Spinal cord (tissue), 10 donors: Measurements from ENCODE around the gene EFHD2. TPM values are rescaled to one million over a fixed set of nuclear protein-coding genes. Genes with fewer than 3 reads are reported as not detected.
"Not testable (repeated sequence)": the region's sequence is repeated elsewhere in the genome, so short reads cannot be mapped to it uniquely, and the experiment has no call there.

Experiments used
- DNase-seq, 6 donors: peaks; one replicate each; pipeline versions ENCODE4 v3.0.0 to v3.0.0-alpha.2; 2013 to 2015; ENCODE audit warnings: low spot score in 6 of 6, low read depth in 4 of 6
- H3K27ac ChIP-seq: one replicate; pipeline ENCODE4 v1.5.1; 2013; ENCODE audit warnings: low read depth, low read length, control low read depth
- H3K27me3 ChIP-seq: one replicate; pipeline ENCODE4 v1.6.1; 2013; ENCODE audit warnings: low read length; ENCODE audit not compliant: control insufficient read depth, insufficient read depth
- H3K36me3 ChIP-seq: one replicate; pipeline ENCODE4 v1.6.1; 2013; ENCODE audit warnings: low read length; ENCODE audit not compliant: control insufficient read depth, insufficient read depth
- H3K4me1 ChIP-seq: one replicate; pipeline ENCODE4 v1.6.1; 2013; ENCODE audit warnings: low read length; ENCODE audit not compliant: control insufficient read depth, insufficient read depth
- H3K4me3 ChIP-seq: one replicate; pipeline ENCODE4 v1.5.1; 2013; ENCODE audit warnings: low read depth, low read length, control low read depth
- H3K9me3 ChIP-seq: one replicate; pipeline ENCODE4 v1.6.1; 2013; ENCODE audit warnings: low read length; ENCODE audit not compliant: control insufficient read depth, insufficient read depth
- WGBS: methylation state at CpG from one replicate; pipeline ENCODE4 v1.1.5; 2013; ENCODE audit warnings: missing lambda C conversion rate; ENCODE audit not compliant: insufficient coverage; 5-methylcytosine and 5-hydroxymethylcytosine counted together
- polyA plus RNA-seq, 2 donors: library from polyadenylated mRNA; unstranded; fragments of 120-200 nt; gene quantifications; one replicate each; pipeline ENCODE4 v1.2.1, GENCODE V29; 2013; ENCODE audit not compliant: insufficient read length in 2 of 2
- total RNA-seq, 2 donors: library from RNA; depleted of rRNA in 1 of 2; stranded (reverse); fragments of 120-200 nt in 1 of 2; fragments of >200 nt in 1 of 2; gene quantifications; one replicate each; pipeline versions ENCODE4 v1.2.3 to v1.2.4, GENCODE V29; 2013 to 2014
- donor health status: healthy.

EFHD2 gene
- total and polyA plus RNA-seq, 4 donors, result 10.8 to 45.8 (median 28.8) TPM

DNA sequence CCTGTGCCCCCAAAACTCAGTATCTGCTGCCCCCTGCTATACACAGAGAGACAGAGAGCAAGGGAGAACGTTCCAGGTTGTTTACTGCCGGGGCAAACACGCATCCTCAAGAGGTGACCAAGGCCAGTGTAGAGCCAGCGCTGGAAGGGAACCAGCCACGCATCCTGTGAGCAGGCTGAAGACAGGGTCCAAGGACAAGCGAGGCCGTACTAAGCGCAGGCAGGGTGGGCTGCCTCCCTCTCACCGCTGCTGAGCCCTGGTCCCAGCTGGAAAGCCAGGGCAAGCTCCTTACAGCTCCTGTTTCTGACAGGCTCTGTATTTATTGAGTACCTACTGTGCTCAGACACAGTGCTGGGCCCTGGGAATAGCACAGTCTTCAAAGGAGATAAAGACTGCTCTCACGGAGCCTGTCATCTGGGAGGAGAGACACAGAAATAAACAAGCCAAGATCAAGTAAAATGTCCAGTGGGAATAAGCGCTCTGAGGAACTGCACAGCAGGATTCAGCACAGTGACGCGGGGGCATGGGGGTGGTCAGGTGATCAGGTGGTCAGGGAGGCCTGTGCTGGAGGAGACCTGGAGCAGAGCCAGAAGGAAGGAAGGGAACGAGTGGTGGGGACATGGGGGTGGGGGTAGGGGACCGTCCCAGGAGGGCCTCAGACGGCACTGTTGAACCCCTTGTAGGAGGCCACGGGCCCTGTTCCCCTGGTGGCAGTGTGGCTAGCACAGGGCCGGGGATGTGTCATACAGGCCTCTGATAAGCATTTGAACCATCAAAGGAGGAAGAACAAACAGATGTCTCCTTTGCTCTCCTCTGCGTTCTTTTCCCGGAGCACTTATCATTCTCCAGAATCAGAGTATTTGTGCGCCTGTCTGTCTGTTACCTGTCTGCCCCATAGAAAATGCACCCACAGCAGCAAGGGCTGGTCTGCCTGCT, 37.8 kb upstream of the EFHD2 start:
- Histone ChIP-seq H3K9me3 (no peaks in the 10 kb centered on the region), H3K36me3 (no peaks in the 10 kb centered on the region), H3K4me1 (peaks cover 25% of the 10 kb centered on the region), H3K4me3 (no peak overlapping the region), H3K27me3 (no peaks in the 10 kb centered on the region), H3K27ac (peak overlapping the region; percentile 41)
- DNase-seq, result no peak
- WGBS, result 70% methylated on average over 19 of the region's 21 CpGs

GRCh38 chr1:15378729-15379128, 31.0 kb upstream of the EFHD2 start:
- Histone ChIP-seq H3K9me3 (no peaks in the 10 kb centered on the region), H3K4me1 (peaks cover 23% of the 10 kb centered on the region), H3K4me3 (no peak overlapping the region), H3K27ac (no peak overlapping the region), H3K27me3 (no peaks in the 10 kb centered on the region), H3K36me3 (peaks cover 3% of the 10 kb centered on the region)
- no peak for DNase-seq
- 67% methylated on average over 5 of the region's 8 CpGs for WGBS

DNA sequence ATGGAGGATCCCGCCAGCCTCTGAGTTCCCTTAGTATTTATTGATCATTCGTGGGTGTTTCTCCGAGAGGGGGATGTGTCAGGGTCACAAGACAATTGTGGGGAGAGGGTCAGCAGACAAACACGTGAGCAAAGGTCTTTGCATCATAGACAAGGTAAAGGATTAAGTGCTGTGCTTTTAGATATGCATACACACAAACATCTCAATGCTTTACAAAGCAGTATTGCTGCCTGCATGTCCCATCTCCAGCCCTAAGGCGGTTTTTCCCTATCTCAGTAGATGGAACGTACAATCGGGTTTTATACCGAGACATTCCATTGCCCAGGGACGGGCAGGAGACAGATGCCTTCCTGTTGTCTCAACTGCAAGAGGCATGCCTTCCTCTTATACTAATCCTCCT, 30.5 kb upstream of the EFHD2 start:
- H3K9me3 ChIP-seq, DNase-seq, H3K27me3 ChIP-seq, H3K4me3 ChIP-seq, H3K36me3 ChIP-seq, H3K27ac ChIP-seq: not testable (repeated sequence)
- 83% methylated on average over 1 of the region's 9 CpGs for WGBS
- H3K4me1 ChIP-seq, result peaks cover 27% of the 10 kb centered on the region

DNA sequence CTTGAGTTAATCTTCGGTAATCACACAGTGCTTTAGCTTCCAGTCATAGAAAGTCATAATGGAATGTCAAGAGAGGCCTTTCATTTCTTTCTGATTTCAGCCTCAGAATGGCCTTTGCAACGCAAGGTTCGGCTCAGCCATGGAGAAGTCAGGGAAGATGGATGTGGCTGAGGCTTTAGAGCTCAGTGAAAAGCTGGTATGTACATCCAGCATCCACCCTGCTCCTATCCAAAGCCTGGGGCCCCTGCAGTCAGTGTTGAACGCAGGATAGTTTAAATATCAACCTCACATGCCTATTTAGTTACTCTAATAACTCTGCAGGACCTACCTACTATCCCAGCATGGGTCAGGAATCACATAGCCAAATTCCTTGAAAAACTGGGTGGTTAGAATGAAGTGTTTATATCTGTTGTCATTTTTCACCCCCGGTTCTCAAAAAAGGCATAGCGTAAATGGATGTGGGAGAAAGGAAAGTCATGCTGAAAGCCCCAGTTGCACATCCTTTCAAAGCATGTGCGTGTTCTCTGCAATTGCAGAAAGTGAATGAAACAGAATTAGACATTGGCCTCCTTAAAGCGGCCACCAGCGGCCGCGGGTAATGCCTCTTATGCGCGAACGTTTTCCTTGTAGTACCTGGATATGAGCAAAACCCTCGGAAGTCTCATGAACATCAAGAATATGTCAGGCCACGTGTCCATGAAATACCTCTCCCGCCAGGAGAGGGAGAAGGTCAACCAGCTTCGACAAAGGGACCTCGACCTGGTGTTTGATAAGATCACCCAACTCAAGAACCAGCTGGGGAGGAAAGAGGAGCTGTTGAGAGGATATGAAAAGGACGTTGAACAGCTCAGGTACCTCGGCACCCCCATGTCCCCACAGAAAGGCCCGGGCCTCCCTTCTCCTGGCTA, 28.8 kb upstream of the EFHD2 start:
- Histone ChIP-seq H3K9me3 (no peaks in the 10 kb centered on the region), H3K4me1 (peaks cover 42% of the 10 kb centered on the region), H3K27me3 (peaks cover 3% of the 10 kb centered on the region), H3K4me3 (no peak overlapping the region), H3K36me3 (peaks cover 3% of the 10 kb centered on the region), H3K27ac (no peak overlapping the region)
- DNase-seq, result peak in 1 of 6 donors; percentile 48
- 95% methylated on average over 10 of the region's 22 CpGs for WGBS

DNA sequence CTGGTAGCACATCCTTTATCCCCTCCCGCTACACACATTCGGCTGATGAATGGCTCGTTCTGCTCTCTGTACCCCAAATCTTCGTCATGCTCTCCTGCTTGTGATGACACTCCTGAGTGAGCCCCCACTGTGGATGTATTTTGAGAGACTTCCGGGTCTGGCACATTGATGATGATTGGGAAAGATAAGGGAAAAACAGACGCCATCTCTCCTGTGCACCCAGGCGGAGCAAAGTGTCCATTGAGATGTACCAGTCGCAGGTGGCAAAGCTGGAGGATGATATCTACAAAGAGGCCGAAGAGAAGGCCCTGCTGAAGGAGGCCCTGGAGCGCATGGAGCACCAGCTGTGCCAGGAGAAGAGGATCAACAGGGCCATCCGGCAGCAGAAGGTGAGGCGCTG, 27.9 kb upstream of the EFHD2 start:
- H3K9me3 ChIP-seq, result no peaks in the 10 kb centered on the region
- DNase-seq, result no peak
- peaks cover 3% of the 10 kb centered on the region for H3K36me3 ChIP-seq
- H3K27me3 ChIP-seq, result peaks cover 3% of the 10 kb centered on the region
- H3K4me3 ChIP-seq, result no peak overlapping the region
- H3K27ac ChIP-seq, result no peak overlapping the region
- 94% methylated on average over 8 of the region's 12 CpGs for WGBS
- H3K4me1 ChIP-seq, result peaks cover 51% of the 10 kb centered on the region

DNA sequence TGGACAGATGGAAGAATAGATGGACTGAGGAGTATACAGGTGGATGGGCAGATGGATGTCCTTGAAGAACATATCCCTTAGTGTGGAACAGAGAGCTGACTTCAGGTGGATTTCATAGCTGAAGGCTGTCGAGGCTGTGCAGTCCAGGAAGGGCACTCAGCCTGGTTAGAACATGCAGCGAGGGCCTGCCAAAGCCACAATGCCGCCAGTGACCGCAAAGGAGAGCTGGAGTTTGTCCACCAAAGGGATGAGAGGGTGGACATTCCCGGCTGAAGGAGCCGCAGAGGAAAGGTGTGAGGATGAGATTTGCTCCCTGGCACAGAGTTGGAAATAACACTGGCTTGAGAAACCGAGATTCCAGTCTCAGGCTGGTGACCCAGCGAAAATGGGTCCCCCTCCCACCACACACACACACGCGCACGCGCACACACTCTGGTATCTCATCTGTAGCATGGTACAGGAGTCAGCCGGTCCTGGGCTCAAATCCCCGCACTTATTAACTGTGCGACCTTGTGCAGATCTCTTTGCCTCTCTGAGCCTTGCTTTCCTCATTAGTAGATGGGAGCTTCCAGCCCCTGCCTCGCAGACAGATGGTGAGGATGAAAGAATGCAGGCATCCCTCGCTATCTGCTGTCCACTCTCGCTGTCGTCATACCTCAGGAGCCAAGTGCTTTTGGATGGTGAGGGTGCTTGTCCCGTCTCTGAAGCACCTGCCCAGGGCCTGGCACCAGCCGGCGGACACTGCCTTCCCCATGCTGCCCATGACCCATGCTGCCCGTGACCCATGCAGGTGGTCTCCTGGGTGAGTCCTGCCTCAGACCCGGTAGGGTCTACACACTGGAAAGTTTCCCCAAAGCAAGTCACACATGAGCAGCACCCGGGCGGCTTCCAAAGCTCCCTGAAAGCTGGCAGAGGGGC, 26.8 kb upstream of the EFHD2 start:
- Histone ChIP-seq H3K4me3 (no peak overlapping the region), H3K27me3 (peaks cover 3% of the 10 kb centered on the region), H3K27ac (no peak overlapping the region), H3K4me1 (peaks cover 50% of the 10 kb centered on the region), H3K9me3 (no peaks in the 10 kb centered on the region), H3K36me3 (peaks cover 3% of the 10 kb centered on the region)
- DNase-seq, result no peak
- WGBS, result 71% methylated on average over 21 of the region's 26 CpGs

- peaks cover 50% of the 10 kb centered on the region for H3K4me1 ChIP-seq
- no peak for DNase-seq
- peaks cover 3% of the 10 kb centered on the region for H3K27me3 ChIP-seq
- H3K36me3 ChIP-seq, result peaks cover 3% of the 10 kb centered on the region
- no peaks in the 10 kb centered on the region for H3K9me3 ChIP-seq
- H3K27ac ChIP-seq, result peak overlapping the region; percentile 67
- no peak overlapping the region for H3K4me3 ChIP-seq
- 79% methylated on average over 5 of the region's 5 CpGs for WGBS
These were observed 25.9 kb upstream of the EFHD2 start for GRCh38 chr1:15383810-15384209.

GRCh38 chr1:15384301-15384901, 25.3 kb upstream of the EFHD2 start:
- H3K27ac ChIP-seq, result peak overlapping the region; percentile 67
- H3K4me1 ChIP-seq, result peaks cover 50% of the 10 kb centered on the region
- no peaks in the 10 kb centered on the region for H3K9me3 ChIP-seq
- H3K27me3 ChIP-seq, result peaks cover 3% of the 10 kb centered on the region
- peaks cover 3% of the 10 kb centered on the region for H3K36me3 ChIP-seq
- WGBS, result 27% methylated on average over 17 of the region's 20 CpGs
- DNase-seq, result peak; percentile 43 to 92 (median 72)
- H3K4me3 ChIP-seq, result peak overlapping the region; percentile 0
